Kidney epithelial cell (primary cell): ENCODE results near the gene TRIM64C. TPM values are rescaled to one million over a fixed set of nuclear protein-coding genes. Genes with fewer than 3 reads are reported as not detected.
"Not testable (repeated sequence)": the region's sequence is repeated elsewhere in the genome, so short reads cannot be mapped to it uniquely, and the experiment has no call there.

Source experiments
- DNase-seq: peaks from one replicate; pipeline ENCODE4 v3.0.0-alpha.2; 2010; ENCODE audit warnings: low read depth
- H3K27me3 ChIP-seq: 2 replicates; pipeline ENCODE4 v1.6.0; 2011; ENCODE audit warnings: low read length; ENCODE audit not compliant: control insufficient read depth, insufficient read depth
- H3K36me3 ChIP-seq: 2 replicates; pipeline ENCODE4 v1.5.1; 2011; ENCODE audit warnings: low read length; ENCODE audit not compliant: control insufficient read depth, insufficient read depth
- H3K4me3 ChIP-seq: 2 replicates; pipeline ENCODE4 v1.5.1; 2011; ENCODE audit warnings: low read depth, mild to moderate bottlenecking, control low read depth, low read length
- total RNA-seq: library from RNA; depleted of rRNA; stranded (reverse); fragments of >200 nt; gene quantifications from 2 replicates; pipeline ENCODE4 v1.2.3, GENCODE V29; 2015

TRIM64C gene
- total RNA-seq = not detected in 2 replicates

DNA sequence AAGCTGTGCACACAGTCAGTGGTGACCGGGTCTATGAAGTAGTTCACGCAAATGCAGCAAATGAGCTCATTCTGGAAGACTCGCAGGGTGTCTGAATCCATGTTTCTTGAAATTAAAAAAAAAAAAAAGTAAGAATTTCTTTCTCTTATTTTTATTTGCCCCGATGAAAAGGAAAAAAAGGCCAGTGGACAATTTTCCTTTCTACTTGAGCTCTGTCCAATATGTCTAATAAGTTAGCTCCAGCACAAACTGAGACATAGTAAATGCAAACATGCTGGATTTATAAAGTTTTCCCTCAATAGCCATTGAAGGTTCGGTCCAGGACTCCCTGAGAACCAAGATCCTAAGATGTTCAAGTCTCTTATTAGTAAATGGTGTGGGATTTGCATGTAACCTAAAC is at the start of gene TRIM64C:
Gene TRIM64C, minus strand, starts transcription at position 101 of the 400 bp plus-strand sequence. Its CDS starts 0 bp downstream, at position 101.
- DNase-seq, H3K36me3 ChIP-seq, H3K27me3 ChIP-seq, H3K4me3 ChIP-seq: not testable (repeated sequence)

GRCh38 chr11:49102356-49102755 is 43.4 kb upstream of the TRIM64C start:
- DNase-seq, H3K36me3 ChIP-seq, H3K4me3 ChIP-seq, H3K27me3 ChIP-seq: not testable (repeated sequence)

GRCh38 chr11:49069897-49070296 is 11.0 kb upstream of the TRIM64C start:
- H3K36me3 ChIP-seq, H3K27me3 ChIP-seq, H3K4me3 ChIP-seq, DNase-seq: not testable (repeated sequence)

GRCh38 chr11:49049821-49050220 is 9.1 kb downstream of the TRIM64C start:
- not testable (repeated sequence) for H3K4me3 ChIP-seq, DNase-seq, H3K36me3 ChIP-seq, H3K27me3 ChIP-seq

DNA sequence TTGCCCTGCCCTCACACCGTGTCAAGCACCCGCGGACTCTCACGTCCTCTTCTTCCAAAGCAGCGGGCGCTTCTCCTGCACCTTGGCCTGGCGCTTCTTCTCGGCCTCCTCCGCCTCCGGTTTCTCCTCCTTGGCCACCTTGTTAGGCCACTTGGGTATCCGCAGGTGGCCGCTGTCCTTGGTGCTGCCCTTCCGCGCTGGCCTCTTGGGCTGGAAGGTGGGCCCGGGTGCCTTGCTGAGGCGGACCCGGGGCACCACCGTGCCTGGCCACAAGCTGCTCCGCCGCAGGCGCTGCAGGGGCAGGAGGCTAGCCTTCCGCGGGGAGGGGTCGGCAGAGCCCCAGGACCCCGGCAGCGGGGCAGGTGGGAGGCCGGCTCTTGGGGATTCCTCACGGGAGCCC is 10.7 kb downstream of the TRIM64C start:
- H3K27me3 ChIP-seq, H3K36me3 ChIP-seq, DNase-seq, H3K4me3 ChIP-seq: not testable (repeated sequence)

GRCh38 chr11:49028523-49028922 is 30.4 kb downstream of the TRIM64C start, which contains the start of gene TRIM49B:
Gene TRIM49B, plus strand, starts transcription at chr11:49028823. Its CDS starts 2,777 bp downstream, at chr11:49031600.
- not testable (repeated sequence) for H3K4me3 ChIP-seq, DNase-seq, H3K27me3 ChIP-seq, H3K36me3 ChIP-seq

Other genes with a start within 250 kb of the TRIM64C start
- not detected in 2 replicates for gene TRIM51G, start 75.2 kb downstream of the TRIM64C start, total RNA-seq
- gene TRIM49B, start 30.3 kb downstream of the TRIM64C start, total RNA-seq = not detected in 2 replicates
- 0.29 TPM in 1 of 2 replicates, not detected in the other for gene FOLH1, start 149.5 kb upstream of the TRIM64C start, total RNA-seq